Measurements from ENCODE around the gene TTYH3.

Gene TTYH3

DNA sequence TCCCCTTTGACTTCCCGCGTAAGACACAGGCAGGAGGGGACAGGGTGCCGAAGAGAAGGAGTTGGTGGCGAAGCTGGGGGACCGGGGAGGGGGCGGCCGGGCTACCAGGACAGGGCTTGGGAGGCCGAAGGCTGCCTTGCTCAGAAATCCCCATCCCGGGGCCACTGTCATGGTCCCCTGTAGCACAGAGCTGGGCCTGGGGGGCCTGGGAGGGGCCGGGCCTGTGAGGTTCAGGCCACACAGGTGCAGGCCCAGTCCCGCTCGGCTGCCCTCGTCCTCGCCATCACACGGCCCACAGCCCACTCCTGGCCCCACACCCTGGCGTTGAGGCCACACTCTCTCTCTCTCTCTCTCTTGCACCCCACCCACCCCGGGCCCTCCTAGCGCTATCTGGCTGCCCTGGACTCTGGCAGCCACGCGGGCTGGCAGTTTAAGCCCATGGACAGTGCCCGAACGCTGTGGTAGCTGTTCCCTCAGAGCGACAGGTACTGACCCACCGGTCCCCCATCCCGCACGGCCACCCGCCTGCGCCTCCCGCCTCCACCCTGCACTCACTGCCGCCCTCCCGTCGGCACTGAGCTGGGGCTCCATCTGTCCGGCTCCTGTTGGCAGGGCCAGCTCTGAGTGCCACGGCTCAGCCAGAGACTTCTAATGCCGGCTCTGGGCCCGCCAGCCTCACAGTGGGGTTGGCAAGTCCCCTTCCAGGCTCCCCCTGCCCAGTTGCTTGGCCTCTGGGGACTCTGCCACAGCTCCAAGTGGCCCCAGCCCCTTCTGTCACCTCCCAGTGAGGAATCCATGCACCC, 28.0 kb downstream of the TTYH3 start:
- Histone ChIP-seq H3K27ac (ENCODE audit: low read depth, low read length) (no peak overlapping the region), H3K9me3 (ENCODE audit: low read length) (no peaks in the 10 kb centered on the region), H3K9ac (ENCODE audit: low read length) (no peak overlapping the region), H3K4me1 (ENCODE audit: insufficient read depth, low read length) (no peaks in the 10 kb centered on the region), H3K27me3 (ENCODE audit: control insufficient read depth in 1 of 2, insufficient read depth in 2 of 2, low read length in 2 of 2) (no peaks in the 10 kb centered on the region), H3K36me3 (ENCODE audit: insufficient read depth, low read length) (no peaks in the 10 kb centered on the region), H3K4me3 (ENCODE audit: low read depth in 1 of 2, low read length in 2 of 2) (no peak overlapping the region)

DNA sequence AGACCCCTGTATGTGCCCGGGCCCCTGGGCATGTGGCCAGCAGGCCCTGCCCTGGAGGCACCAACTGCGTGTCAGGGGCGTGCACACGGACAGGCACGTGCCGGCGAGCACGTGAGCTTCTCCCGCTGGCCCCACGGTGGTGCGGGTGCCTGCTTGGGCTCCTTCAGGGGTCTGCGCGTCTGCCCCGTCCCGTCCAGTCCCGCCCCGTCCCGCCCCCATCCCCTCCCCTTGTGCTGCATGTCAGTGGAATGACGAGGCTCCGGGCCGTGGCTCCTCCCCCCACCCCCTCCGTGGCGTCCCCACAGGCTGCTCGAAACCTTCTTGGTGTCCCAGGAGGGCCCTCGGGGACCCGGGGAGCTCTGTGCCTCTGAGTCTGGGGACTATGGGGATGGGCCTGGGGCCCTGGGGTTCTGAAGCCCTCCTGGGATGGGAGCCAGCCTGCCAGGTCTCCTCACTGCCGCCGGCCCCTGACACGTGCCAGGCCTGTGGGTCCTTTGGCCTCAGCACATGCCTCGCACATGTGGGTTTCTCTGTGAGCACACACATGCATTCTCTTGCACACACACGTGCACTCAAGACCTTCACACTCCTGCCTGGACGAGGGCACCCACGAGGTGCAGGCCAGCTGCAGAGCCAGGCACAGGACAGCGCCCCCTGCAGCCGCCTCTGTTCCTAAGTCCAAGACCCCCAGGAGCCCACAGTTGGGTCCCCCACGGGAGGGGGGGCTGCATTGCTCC, 28.7 kb downstream of the TTYH3 start:
- Histone ChIP-seq H3K36me3 (ENCODE audit: insufficient read depth, low read length) (no peaks in the 10 kb centered on the region), H3K4me3 (ENCODE audit: low read depth in 1 of 2, low read length in 2 of 2) (no peak overlapping the region), H3K4me1 (ENCODE audit: insufficient read depth, low read length) (no peaks in the 10 kb centered on the region), H3K9me3 (ENCODE audit: low read length) (no peaks in the 10 kb centered on the region), H3K9ac (ENCODE audit: low read length) (no peak overlapping the region), H3K27ac (ENCODE audit: low read depth, low read length) (no peak overlapping the region), H3K27me3 (ENCODE audit: control insufficient read depth in 1 of 2, insufficient read depth in 2 of 2, low read length in 2 of 2) (no peaks in the 10 kb centered on the region)

DNA sequence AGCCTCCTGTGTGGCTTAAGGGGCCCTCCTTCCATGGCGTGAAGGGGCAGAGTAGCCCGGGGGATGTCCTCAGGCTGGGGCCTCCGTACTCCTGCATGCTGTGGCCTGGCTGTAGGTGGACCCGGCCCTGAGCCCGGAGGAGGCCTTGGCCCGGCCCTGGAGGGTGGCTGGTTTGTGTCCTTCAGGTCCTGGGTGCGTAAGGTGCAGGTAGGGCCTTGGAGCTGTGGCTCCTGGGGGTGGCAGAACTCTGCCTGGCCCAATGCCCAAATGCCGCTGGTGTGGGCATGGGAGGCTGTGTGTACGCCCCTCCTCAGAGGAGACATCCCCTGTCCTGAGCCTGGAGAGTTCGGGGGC, 29.3 kb downstream of the TTYH3 start:
- Histone ChIP-seq H3K4me3 (ENCODE audit: low read depth in 1 of 2, low read length in 2 of 2) (no peak overlapping the region), H3K9ac (ENCODE audit: low read length) (no peak overlapping the region), H3K4me1 (ENCODE audit: insufficient read depth, low read length) (no peaks in the 10 kb centered on the region), H3K9me3 (ENCODE audit: low read length) (no peaks in the 10 kb centered on the region), H3K27me3 (ENCODE audit: control insufficient read depth in 1 of 2, insufficient read depth in 2 of 2, low read length in 2 of 2) (no peaks in the 10 kb centered on the region), H3K27ac (ENCODE audit: low read depth, low read length) (no peak overlapping the region), H3K36me3 (ENCODE audit: insufficient read depth, low read length) (no peaks in the 10 kb centered on the region)

DNA sequence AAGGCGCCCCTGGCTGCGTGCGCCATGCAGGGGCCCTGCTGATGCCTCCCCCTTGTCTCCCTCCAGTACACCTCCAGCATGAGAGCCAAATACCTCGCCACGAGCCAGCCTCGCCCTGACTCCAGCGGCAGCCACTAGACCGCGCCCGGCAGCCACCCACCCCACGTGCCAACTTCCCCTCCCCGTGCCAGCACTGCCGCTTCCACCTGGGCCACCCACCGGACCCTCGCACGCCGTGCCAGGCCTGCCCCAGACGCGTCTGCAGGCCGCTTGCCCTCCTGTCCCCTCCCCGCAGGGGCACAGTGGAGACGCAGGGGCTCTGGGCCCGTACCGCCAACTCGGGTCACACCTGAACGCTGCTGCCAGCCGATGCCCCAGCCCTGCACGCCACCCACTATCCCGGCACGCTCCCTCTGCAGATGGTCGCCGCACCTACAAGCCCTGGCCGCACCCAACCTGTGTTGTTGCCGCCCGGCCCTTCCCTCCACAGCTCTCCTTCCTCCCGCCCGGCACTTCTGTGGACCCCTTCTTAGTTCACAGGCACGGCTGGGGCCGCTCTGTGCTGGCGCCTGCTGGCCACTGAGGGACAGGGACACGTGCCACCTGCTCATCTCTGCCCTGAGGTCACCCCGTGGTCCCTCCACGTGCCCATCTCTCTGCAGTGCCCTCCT, 30.0 kb downstream of the TTYH3 start:
- H3K9ac ChIP-seq (ENCODE audit: low read length): no peak overlapping the region
- no peaks in the 10 kb centered on the region for H3K27me3 ChIP-seq (ENCODE audit: control insufficient read depth in 1 of 2, insufficient read depth in 2 of 2, low read length in 2 of 2)
- no peaks in the 10 kb centered on the region for H3K4me1 ChIP-seq (ENCODE audit: insufficient read depth, low read length)
- no peak overlapping the region for H3K27ac ChIP-seq (ENCODE audit: low read depth, low read length)
- H3K36me3 ChIP-seq (ENCODE audit: insufficient read depth, low read length): no peaks in the 10 kb centered on the region
- H3K4me3 ChIP-seq (ENCODE audit: low read depth in 1 of 2, low read length in 2 of 2): no peak overlapping the region
- no peaks in the 10 kb centered on the region for H3K9me3 ChIP-seq (ENCODE audit: low read length)

DNA sequence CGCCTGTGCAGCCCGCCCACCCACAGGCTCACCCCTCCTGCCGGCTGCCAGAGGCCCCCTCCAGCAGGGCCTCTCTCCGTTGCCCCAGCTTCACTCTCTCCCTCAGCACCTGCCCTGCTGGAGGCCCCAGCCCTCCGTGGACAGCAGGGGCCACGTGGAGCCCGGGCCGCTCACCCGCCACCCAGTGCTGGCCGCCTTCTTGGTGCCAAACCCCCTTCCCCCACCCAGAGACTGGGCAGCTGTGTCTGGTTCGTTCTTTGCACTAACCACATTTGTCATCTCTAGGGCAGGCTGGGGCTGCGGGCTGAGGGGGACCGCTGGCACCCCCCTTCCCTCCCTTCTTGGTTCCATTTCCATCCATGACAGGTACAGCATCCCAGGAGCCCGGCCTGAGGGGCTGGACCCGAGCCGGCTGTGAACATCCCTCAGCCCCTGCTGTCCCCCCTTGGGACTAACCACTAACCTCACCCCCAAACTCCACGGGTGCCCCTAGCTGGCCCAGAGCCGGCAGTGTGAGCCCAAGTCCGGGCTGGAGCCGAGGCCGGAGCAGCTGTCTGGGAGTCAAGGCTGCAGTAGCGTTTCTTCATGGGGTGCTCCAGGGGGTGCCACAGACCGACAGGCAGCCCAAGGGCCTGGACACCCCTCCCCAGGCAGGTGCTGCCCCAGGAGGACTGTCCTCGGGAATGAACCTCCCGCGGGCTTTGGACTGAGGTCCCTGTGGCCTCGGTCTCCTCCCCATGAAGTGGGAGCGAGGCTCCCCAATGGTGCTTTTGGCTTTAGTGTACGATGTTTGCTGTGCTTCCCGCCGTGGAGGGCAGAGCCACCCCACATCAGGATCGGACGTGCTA, 30.7 kb downstream of the TTYH3 start:
- Histone ChIP-seq H3K27ac (ENCODE audit: low read depth, low read length) (no peak overlapping the region), H3K9ac (ENCODE audit: low read length) (no peak overlapping the region), H3K36me3 (ENCODE audit: insufficient read depth, low read length) (no peaks in the 10 kb centered on the region)

DNA sequence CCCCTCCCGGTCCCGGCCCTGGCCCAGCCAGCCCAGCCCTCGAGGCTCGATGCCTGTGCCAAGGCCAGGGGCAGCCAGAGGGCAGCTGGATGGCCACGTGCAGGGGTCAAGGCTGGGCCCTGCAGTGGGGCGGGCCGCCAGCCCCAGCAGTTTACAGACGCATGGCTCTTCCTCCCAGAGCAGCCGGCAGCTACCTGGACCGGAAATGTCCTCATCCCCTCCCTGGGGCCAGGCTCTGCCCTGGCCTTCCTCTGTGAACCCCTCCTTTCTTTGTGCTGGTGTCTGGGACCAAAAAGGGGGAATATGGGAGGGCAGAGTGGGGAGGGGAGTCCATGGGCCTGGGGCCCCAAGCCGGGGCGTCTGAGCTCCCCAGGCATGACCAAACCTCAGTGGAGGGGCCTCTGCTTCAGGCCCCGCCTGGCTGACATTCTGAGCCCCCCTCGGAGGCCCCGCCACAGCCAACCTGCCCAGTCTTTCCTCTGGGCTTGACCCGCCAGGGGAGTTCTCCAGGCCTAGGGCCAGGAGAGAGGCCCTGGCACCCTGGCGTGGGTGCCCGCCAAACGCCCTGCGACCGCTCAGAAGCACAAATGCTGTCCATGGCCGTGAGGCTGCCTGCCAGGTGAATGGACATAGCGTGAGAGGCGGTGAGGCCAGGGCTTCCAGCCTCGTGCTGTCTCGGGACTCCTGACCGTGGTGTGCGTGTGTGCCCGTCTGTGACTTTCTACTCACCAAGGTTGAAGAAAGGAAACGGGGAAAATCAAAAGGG, 31.5 kb downstream of the TTYH3 start:
- Histone ChIP-seq H3K9ac (ENCODE audit: low read length) (no peak overlapping the region), H3K36me3 (ENCODE audit: insufficient read depth, low read length) (no peaks in the 10 kb centered on the region), H3K4me1 (ENCODE audit: insufficient read depth, low read length) (no peaks in the 10 kb centered on the region), H3K27ac (ENCODE audit: low read depth, low read length) (no peak overlapping the region), H3K4me3 (ENCODE audit: low read depth in 1 of 2, low read length in 2 of 2) (no peak overlapping the region), H3K27me3 (ENCODE audit: control insufficient read depth in 1 of 2, insufficient read depth in 2 of 2, low read length in 2 of 2) (no peaks in the 10 kb centered on the region), H3K9me3 (ENCODE audit: low read length) (no peaks in the 10 kb centered on the region)

More for the DNA sequence above, 30.7 kb downstream of the TTYH3 start:
- Histone ChIP-seq H3K4me3 (ENCODE audit: low read depth in 1 of 2, low read length in 2 of 2) (no peak overlapping the region), H3K27me3 (ENCODE audit: control insufficient read depth in 1 of 2, insufficient read depth in 2 of 2, low read length in 2 of 2) (no peaks in the 10 kb centered on the region), H3K9me3 (ENCODE audit: low read length) (no peaks in the 10 kb centered on the region), H3K4me1 (ENCODE audit: insufficient read depth, low read length) (no peaks in the 10 kb centered on the region)

DNA sequence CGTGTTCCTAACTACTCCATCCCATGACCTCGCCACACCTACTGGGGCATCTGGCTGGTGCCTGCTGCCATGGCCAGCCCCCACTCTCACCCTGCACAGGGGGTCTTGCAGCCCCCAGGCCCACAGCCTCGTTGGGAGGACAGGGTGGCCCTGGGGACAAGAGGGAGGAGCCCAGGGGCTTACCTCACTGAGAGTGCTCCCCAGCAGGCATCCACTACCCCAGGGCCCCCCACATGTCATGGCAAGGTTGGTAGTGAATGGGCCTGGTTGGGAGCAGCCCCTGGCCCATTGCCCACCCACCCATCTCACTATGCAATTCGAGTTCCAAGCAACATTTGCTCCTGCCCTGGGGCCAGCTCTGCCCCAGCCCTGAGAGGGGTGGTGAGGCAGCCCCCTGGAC, 32.2 kb downstream of the TTYH3 start:
- Histone ChIP-seq H3K27me3 (ENCODE audit: control insufficient read depth in 1 of 2, insufficient read depth in 2 of 2, low read length in 2 of 2) (no peaks in the 10 kb centered on the region), H3K4me1 (ENCODE audit: insufficient read depth, low read length) (no peaks in the 10 kb centered on the region), H3K9ac (ENCODE audit: low read length) (no peak overlapping the region), H3K9me3 (ENCODE audit: low read length) (no peaks in the 10 kb centered on the region), H3K27ac (ENCODE audit: low read depth, low read length) (no peak overlapping the region), H3K36me3 (ENCODE audit: insufficient read depth, low read length) (no peaks in the 10 kb centered on the region), H3K4me3 (ENCODE audit: low read depth in 1 of 2, low read length in 2 of 2) (no peak overlapping the region)

DNA sequence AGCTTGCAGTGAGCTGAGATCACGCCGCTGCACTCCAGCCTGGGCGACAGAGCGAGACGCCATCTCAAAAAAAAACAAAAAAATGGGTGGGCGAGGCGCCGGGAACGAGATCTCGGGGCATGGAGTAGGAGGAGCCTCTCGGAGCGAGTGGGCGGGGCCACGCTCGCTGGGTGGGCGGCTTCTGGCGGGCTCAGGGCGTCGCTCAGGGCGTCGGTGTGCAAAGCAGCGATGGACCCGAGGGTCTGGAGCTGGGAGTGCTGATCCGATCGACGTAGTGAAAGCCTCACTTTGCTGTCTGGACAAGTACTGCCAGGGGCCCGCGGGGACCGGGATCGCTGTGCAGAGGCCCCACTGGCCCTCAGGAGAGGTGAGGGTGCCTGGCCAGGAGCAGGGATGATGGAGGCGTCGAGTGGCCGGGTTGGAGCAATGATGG, 33.6 kb downstream of the TTYH3 start:
- Histone ChIP-seq H3K27ac (ENCODE audit: low read depth, low read length) (no peak overlapping the region), H3K9me3 (ENCODE audit: low read length) (no peaks in the 10 kb centered on the region), H3K4me1 (ENCODE audit: insufficient read depth, low read length) (no peaks in the 10 kb centered on the region), H3K27me3 (ENCODE audit: control insufficient read depth in 1 of 2, insufficient read depth in 2 of 2, low read length in 2 of 2) (peaks cover 0 to under 1% of the 10 kb centered on the region in 2 donors), H3K9ac (ENCODE audit: low read length) (no peak overlapping the region), H3K36me3 (ENCODE audit: insufficient read depth, low read length) (no peaks in the 10 kb centered on the region), H3K4me3 (ENCODE audit: low read depth in 1 of 2, low read length in 2 of 2) (no peak overlapping the region)

DNA sequence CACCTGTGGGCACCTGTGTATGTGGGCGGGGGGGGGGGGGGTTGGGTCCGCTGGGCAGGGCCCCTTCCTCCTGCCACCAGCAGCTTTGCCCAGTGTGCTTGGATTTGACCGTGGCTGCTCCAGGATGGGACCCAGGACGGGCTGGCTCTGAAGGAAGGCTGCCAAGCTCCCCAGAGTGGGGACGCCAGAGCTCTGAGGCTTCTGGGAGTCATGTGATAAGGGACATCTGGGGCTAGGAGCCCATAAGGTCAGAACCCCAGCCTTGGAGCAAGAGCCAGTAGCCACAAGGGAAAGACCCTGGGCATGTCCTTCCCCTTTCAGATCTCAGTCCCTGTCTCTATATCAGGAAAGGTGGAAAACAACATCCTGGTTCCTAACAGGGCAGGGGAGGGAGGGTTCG, 34.4 kb downstream of the TTYH3 start:
- peaks cover 0 to 4% of the 10 kb centered on the region in 2 donors for H3K27me3 ChIP-seq (ENCODE audit: control insufficient read depth in 1 of 2, insufficient read depth in 2 of 2, low read length in 2 of 2)
- no peak overlapping the region for H3K9ac ChIP-seq (ENCODE audit: low read length)
- no peak overlapping the region for H3K4me3 ChIP-seq (ENCODE audit: low read depth in 1 of 2, low read length in 2 of 2)
- H3K4me1 ChIP-seq (ENCODE audit: insufficient read depth, low read length): no peaks in the 10 kb centered on the region
- no peaks in the 10 kb centered on the region for H3K9me3 ChIP-seq (ENCODE audit: low read length)
- H3K36me3 ChIP-seq (ENCODE audit: insufficient read depth, low read length): no peaks in the 10 kb centered on the region
- no peak overlapping the region for H3K27ac ChIP-seq (ENCODE audit: low read depth, low read length)

DNA sequence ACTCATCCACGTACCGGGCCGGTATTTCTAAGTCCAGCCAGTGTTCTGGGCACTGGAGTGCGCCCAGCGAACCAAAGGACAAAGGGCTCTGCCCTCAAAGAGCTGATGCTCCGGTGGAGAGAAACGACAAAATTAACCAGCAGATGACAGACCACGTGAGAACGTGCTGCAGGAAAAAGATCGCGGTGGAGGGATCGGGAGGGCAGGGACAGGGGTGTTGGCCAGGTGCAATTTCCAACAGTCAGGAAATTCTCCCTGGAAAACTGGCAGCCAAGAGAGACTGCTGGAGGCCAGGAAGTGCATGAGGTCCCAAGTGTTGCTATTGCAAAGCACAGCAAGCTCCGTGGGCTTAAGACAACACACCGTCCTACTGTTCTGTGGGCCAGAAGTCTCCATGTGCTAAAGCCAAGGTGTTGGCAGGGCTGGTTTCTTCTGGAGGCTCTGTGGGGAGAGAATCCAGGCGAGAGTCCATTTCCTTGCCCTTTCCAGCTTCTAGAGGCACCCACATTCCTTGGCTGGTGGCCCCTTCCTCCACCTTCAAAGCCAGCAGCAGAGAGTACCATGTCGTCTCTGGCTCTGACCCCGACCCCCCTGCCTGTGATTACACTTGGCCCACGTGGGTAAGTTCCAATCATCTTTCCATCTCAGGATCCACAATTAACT, 34.9 kb downstream of the TTYH3 start:
- peaks cover 0 to 4% of the 10 kb centered on the region in 2 donors for H3K27me3 ChIP-seq (ENCODE audit: control insufficient read depth in 1 of 2, insufficient read depth in 2 of 2, low read length in 2 of 2)
- H3K27ac ChIP-seq (ENCODE audit: low read depth, low read length): no peak overlapping the region

More for the DNA sequence above, 34.9 kb downstream of the TTYH3 start:
- no peaks in the 10 kb centered on the region for H3K4me1 ChIP-seq (ENCODE audit: insufficient read depth, low read length)
- no peaks in the 10 kb centered on the region for H3K36me3 ChIP-seq (ENCODE audit: insufficient read depth, low read length)
- H3K9ac ChIP-seq (ENCODE audit: low read length): no peak overlapping the region
- H3K9me3 ChIP-seq (ENCODE audit: low read length): no peaks in the 10 kb centered on the region
- no peak overlapping the region for H3K4me3 ChIP-seq (ENCODE audit: low read depth in 1 of 2, low read length in 2 of 2)

Data from muscle layer of colon (tissue), 2 donors.